ENCODE data around the gene EIF5A2.
"Not testable (repeated sequence)": the region's sequence is repeated elsewhere in the genome, so short reads cannot be mapped to it uniquely, and the experiment has no call there.

The EIF5A2 gene

GRCh38 chr3:170896333-170896732, 12.1 kb downstream of the EIF5A2 start:
- DNase-seq = not testable (repeated sequence)

- no peak for DNase-seq
Observed at GRCh38 chr3:170893895-170894294, 14.5 kb downstream of the EIF5A2 start.

GRCh38 chr3:170889630-170890029, 18.8 kb downstream of the EIF5A2 start:
- DNase-seq = no peak

- no peak for DNase-seq
Observed at GRCh38 chr3:170889132-170889531, 19.3 kb downstream of the EIF5A2 start.

- DNase-seq = not testable (repeated sequence)
Observed at GRCh38 chr3:170884109-170884930, 24.1 kb downstream of the EIF5A2 start.

- DNase-seq = not testable (repeated sequence)
Observed at GRCh38 chr3:170878688-170879087, 29.7 kb downstream of the EIF5A2 start.

- not testable (repeated sequence) for DNase-seq
Observed at GRCh38 chr3:170877311-170877710, 31.1 kb downstream of the EIF5A2 start.

GRCh38 chr3:170876537-170876936, 31.9 kb downstream of the EIF5A2 start:
- no peak for DNase-seq

GRCh38 chr3:170869645-170870593, 38.5 kb downstream of the EIF5A2 start, which contains the start of gene RPL22L1:
Gene RPL22L1, minus strand, starts transcription at chr3:170870195. Its CDS starts 28 bp downstream, at chr3:170870167.
- DNase-seq = no peak

GRCh38 chr3:170869239-170869590, 39.2 kb downstream of the EIF5A2 start:
- DNase-seq = no peak

- DNase-seq = no peak
Observed at GRCh38 chr3:170868577-170869238, 39.7 kb downstream of the EIF5A2 start.

- no peak for DNase-seq
Observed at GRCh38 chr3:170867143-170867937, 41.1 kb downstream of the EIF5A2 start.

- no peak for DNase-seq
Observed at GRCh38 chr3:170866499-170866898, 41.9 kb downstream of the EIF5A2 start.

- no peak for DNase-seq
Observed at GRCh38 chr3:170865209-170866094, 43.0 kb downstream of the EIF5A2 start.

- no peak for DNase-seq
Observed at GRCh38 chr3:170864525-170865208, 43.8 kb downstream of the EIF5A2 start.

GRCh38 chr3:170863816-170864215, 44.6 kb downstream of the EIF5A2 start:
- DNase-seq = no peak

GRCh38 chr3:170862618-170863374, 45.6 kb downstream of the EIF5A2 start:
- DNase-seq = peak; percentile 52

GRCh38 chr3:170858599-170858998, 49.8 kb downstream of the EIF5A2 start:
- DNase-seq = no peak

GRCh38 chr3:170852324-170852723, 56.1 kb downstream of the EIF5A2 start:
- no peak for DNase-seq
